HepG2 (cell line): ENCODE results near the gene SLC35D2. TPM values are rescaled to one million over a fixed set of nuclear protein-coding genes. Genes with fewer than 3 reads are reported as not detected.
A peak's percentile ranks its signal among the peaks of the same experiment; 100 is the strongest.

Experiments
- ATAC-seq: fragments of 200-7000 bp; cut with Tn5 transposase; 3 replicates; pipeline ENCODE4 v1.9.1; 2020; ENCODE audit warnings: mild to moderate bottlenecking, moderate library complexity
- BruUV-seq: library from RNA; stranded (reverse); fragments of 400-500 nt; replicated peaks from 2 replicates; lab custom pipeline; 2021; lab: Mats Ljungman, UMichigan
- CTCF ChIA-PET: fragments of 300-600 bp; formaldehyde crosslinking; extraction: SDS; loops from one replicate; lab custom pipeline; 2021; ENCODE audit warnings: low total read pairs, inconsistent platforms, low intra/inter-chr PET ratio; lab: Yijun Ruan, JAX
- POLR2A ChIA-PET: fragments of 350-600 bp; sonication (Branson Sonifier 250); formaldehyde crosslinking; loops from one replicate; lab custom pipeline; 2020; ENCODE audit warnings: antibody characterized with exemption, inconsistent platforms; lab: Yijun Ruan, JAX
- DNase-seq: peaks from one replicate; pipeline ENCODE4 v3.0.0-alpha.2; 2015; ENCODE audit warnings: low spot score
- FAIRE-seq: peaks from 3 replicates; lab custom pipeline; 2011; peaks lifted over from hg19 to GRCh38; lab: Jason Lieb, UNC
- H2AFZ ChIP-seq: one replicate; pipeline ENCODE4 v1.6.1; 2011; ENCODE audit warnings: low read length, inconsistent platforms
- H3K27ac ChIP-seq: fragments of 300-600 bp; 3 replicates; pipeline ENCODE4 v1.8.0; 2011; ENCODE audit warnings: mixed run types, mild to moderate bottlenecking, mixed read lengths, low read length, inconsistent platforms; ENCODE audit not compliant: insufficient read depth; ENCODE audit errors: extremely low read length
- H3K27me3 ChIP-seq, 2 experiments: fragments of 200-600 bp in 1 of 2; 2 replicates in 1 of 2; 3 replicates in 1 of 2; pipeline versions ENCODE4 v1.6.0 to v1.8.0; 2011; ENCODE audit warnings: low read length in 2 of 2, mild to moderate bottlenecking in 2 of 2, moderate library complexity in 2 of 2, inconsistent platforms in 1 of 2; ENCODE audit not compliant: insufficient read depth in 2 of 2, control insufficient read depth in 1 of 2
- H3K36me3 ChIP-seq, 2 experiments: fragments of 200-600 bp in 1 of 2; replicated peaks in 1 of 2; 2 replicates in 1 of 2; 3 replicates in 1 of 2; pipeline versions ENCODE4 v1.5.1 to v1.8.0; 2011; ENCODE audit warnings: low read length in 2 of 2, inconsistent platforms in 1 of 2; ENCODE audit not compliant: insufficient read depth in 2 of 2, control insufficient read depth in 1 of 2
- H3K4me1 ChIP-seq: 2 replicates; pipeline ENCODE4 v1.5.1; 2012; ENCODE audit warnings: low read length, inconsistent platforms; ENCODE audit not compliant: insufficient read depth
- H3K4me2 ChIP-seq: 2 replicates; pipeline ENCODE4 v1.6.0; 2011; ENCODE audit warnings: low read depth, low read length, inconsistent platforms
- H3K4me3 ChIP-seq, 3 experiments: fragments of 200-600 bp in 1 of 3; sonication (generic), shearing (Covaris generic) in 1 of 3; replicated peaks in 1 of 3; 2 replicates each; pipeline ENCODE4 v1.5.1; 2011 to 2016; ENCODE audit warnings: low read length in 3 of 3, inconsistent platforms in 2 of 3, low read depth in 2 of 3, mild to moderate bottlenecking in 2 of 3, control low read depth in 1 of 3, mixed read lengths in 1 of 3; ENCODE audit not compliant: insufficient read depth in 1 of 3
- H3K79me2 ChIP-seq: one replicate; pipeline ENCODE4 v1.6.1; 2011; ENCODE audit warnings: low read length, inconsistent platforms; ENCODE audit not compliant: insufficient read depth
- H3K9ac ChIP-seq: 2 replicates; pipeline ENCODE4 v1.6.0; 2011; ENCODE audit warnings: mild to moderate bottlenecking, low read depth, low read length, inconsistent platforms; ENCODE audit not compliant: insufficient read depth
- H3K9me3 ChIP-seq: 2 replicates; pipeline ENCODE4 v1.5.1; 2012; ENCODE audit warnings: mild to moderate bottlenecking, low read length
- H4K20me1 ChIP-seq: 2 replicates; pipeline ENCODE4 v1.6.0; 2011; ENCODE audit warnings: inconsistent platforms, mild to moderate bottlenecking, low read length, moderate library complexity; ENCODE audit not compliant: insufficient read depth
- FOSL2 ChIP-seq: sonication (generic); formaldehyde crosslinking; IDR thresholded peaks from 2 replicates; pipeline ENCODE4 v1.4.0; 2020; ENCODE audit warnings: missing genetic modification reagents
- MAFG ChIP-seq: sonication (generic); formaldehyde crosslinking; IDR thresholded peaks from 2 replicates; pipeline ENCODE4 v1.5.1; 2020; ENCODE audit warnings: mild to moderate bottlenecking, missing genetic modification reagents
- SAP130 ChIP-seq: IDR thresholded peaks from 2 replicates; pipeline ENCODE4 v1.6.1; 2016; ENCODE audit warnings: low read depth
- SIN3A ChIP-seq: IDR thresholded peaks from 2 replicates; pipeline ENCODE4 v1.6.1; 2011; ENCODE audit warnings: low read depth, mild to moderate bottlenecking, control low read depth, low read length, borderline replicate concordance
- SP140L ChIP-seq: sonication (generic); formaldehyde crosslinking; IDR thresholded peaks from 2 replicates; pipeline ENCODE4 v1.4.0; 2020; ENCODE audit warnings: missing genetic modification reagents, borderline replicate concordance
- WGBS: methylation state at CpG from one replicate; pipeline ENCODE4 v1.1.6; 2017; ENCODE audit warnings: low lambda C conversion rate; 5-methylcytosine and 5-hydroxymethylcytosine counted together
- in situ Hi-C: cut with HindIII; loops from 2 replicates; pipeline ENCODE4 v1.10.0; 2017; ENCODE audit warnings: low pct_unique_long_range_greater_than_20kb; ENCODE audit not compliant: extremely low pct_ligation_motif_present
- intact Hi-C: fragments of 100-400 bp; cut with micrococcal nuclease; formaldehyde crosslinking; loops from one replicate; pipeline ENCODE4 v1.10.0; 2022; ENCODE audit not compliant: unreplicated experiment
- polyA plus RNA-seq, 8 experiments: library from polyadenylated mRNA; depleted of rRNA in 3 of 8; stranded (reverse) in 7 of 8; unstranded in 1 of 8; fragments of >200 nt; fragmentation: Illumina TruSeq in 4 of 8; extraction: Trizol in 4 of 8; gene quantifications; 2 replicates each; pipeline versions ENCODE4 v1.2.1 to v1.2.3, GENCODE V29; 2011 to 2016; ENCODE audit warnings: low read depth in 4 of 8, missing spikeins in 1 of 8, mixed read lengths in 1 of 8; ENCODE audit not compliant: insufficient read depth in 1 of 8
- total RNA-seq, 5 experiments: library from RNA; depleted of rRNA; stranded (reverse); fragments of >200 nt; fragmentation: Illumina TruSeq; extraction: Trizol; gene quantifications; 2 replicates each; pipeline ENCODE4 v1.2.3, GENCODE V29; 2016; ENCODE audit warnings: low read depth in 1 of 5
- TF ChIP-seq, protein P1 (sequence below): sonication (generic); formaldehyde crosslinking; IDR thresholded peaks from 2 replicates; pipeline ENCODE4 v1.5.0; 2020; ENCODE audit warnings: mild to moderate bottlenecking, missing genetic modification reagents

Gene SLC35D2
- total and polyA plus RNA-seq, 2 of the 13 experiments (the other 11 are each of a cell fraction or from before 2014, with no cell fraction given) = 96.2 to 103 TPM

- POLR2A ChIA-PET = interaction anchor here (0.9 to 4.7 kb wide), 16 partner anchors 9 to 110 kb away, joined by 3 to 25 read pairs (median 4); partner anchors contain the start of gene HABP4
- Histone ChIP-seq H3K27me3 (no peaks in the 10 kb centered on the region; a peak in 1 of 5 replicates), H3K4me3 (peak overlapping the region; percentile 63 to 87 (median 72)), H3K4me1 (peaks cover 85% of the 10 kb centered on the region), H3K9ac (peak overlapping the region; percentile 90), H3K4me2 (peak overlapping the region; percentile 100), H3K27ac (peak overlapping the region; percentile 95), H3K9me3 (no peaks in the 10 kb centered on the region), H3K36me3 (peaks cover 1 to 14% of the 10 kb centered on the region in 2 experiments; a peak in 4 of 5 replicates), H2AFZ (no peak overlapping the region), H4K20me1 (peaks cover 34% of the 10 kb centered on the region), H3K79me2 (peaks cover 73% of the 10 kb centered on the region)
- DNase-seq (peak; percentile 20), ATAC-seq (no peak), FAIRE-seq (no peak)
- intact Hi-C loops = loop anchor here (5.0 kb wide), 1 partner anchor 55 kb away; no protein-coding TSS in a partner anchor
- CTCF ChIA-PET = interaction anchor here (0.7 kb wide), 1 partner anchor 65 kb away, joined by 3 read pairs; no protein-coding TSS in a partner anchor
- in situ Hi-C loops = no loop called here
- no TSS peak for BruUV-seq
- 10% methylated on average over 2 of the region's 2 CpGs for WGBS
- no peak for TF ChIP-seq MAFG (CRISPR knock-in tag)
- peak; percentile 83 for TF ChIP-seq FOSL2
- peak; percentile 38; the same call in 1 of the 2 replicates for TF ChIP-seq SAP130 (CRISPR knock-in tag)
- peak; percentile 38; the same call in 1 of the 2 replicates for TF ChIP-seq SIN3A
- TF ChIP-seq SP140L (CRISPR knock-in tag) = no peak
- TF ChIP-seq, protein P1, sequence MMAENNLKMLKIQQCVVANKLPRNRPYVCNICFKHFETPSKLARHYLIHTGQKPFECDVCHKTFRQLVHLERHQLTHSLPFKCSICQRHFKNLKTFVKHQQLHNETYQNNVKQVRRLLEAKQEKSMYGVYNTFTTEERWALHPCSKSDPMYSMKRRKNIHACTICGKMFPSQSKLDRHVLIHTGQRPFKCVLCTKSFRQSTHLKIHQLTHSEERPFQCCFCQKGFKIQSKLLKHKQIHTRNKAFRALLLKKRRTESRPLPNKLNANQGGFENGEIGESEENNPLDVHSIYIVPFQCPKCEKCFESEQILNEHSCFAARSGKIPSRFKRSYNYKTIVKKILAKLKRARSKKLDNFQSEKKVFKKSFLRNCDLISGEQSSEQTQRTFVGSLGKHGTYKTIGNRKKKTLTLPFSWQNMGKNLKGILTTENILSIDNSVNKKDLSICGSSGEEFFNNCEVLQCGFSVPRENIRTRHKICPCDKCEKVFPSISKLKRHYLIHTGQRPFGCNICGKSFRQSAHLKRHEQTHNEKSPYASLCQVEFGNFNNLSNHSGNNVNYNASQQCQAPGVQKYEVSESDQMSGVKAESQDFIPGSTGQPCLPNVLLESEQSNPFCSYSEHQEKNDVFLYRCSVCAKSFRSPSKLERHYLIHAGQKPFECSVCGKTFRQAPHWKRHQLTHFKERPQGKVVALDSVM (CRISPR knock-in tag) = peak; percentile 85
Measured at GRCh38 chr9:96382175-96382574, 1.3 kb downstream of the SLC35D2 start.
